Vagina (tissue), 2 donors: ENCODE data around the gene KPNB1. TPM values are rescaled to one million over a fixed set of nuclear protein-coding genes. Genes with fewer than 3 reads are reported as not detected.
"Not testable (repeated sequence)": the region's sequence is repeated elsewhere in the genome, so short reads cannot be mapped to it uniquely, and the experiment has no call there.

Experiments
- DNase-seq, 2 donors: peaks; one replicate each; pipeline ENCODE4 v3.0.0-alpha.2; 2017; ENCODE audit errors: extremely low spot score in 2 of 2
- H3K27ac ChIP-seq: fragments of 200-600 bp; sonication (generic); one replicate; pipeline ENCODE4 v1.5.1; 2019
- H3K27me3 ChIP-seq: fragments of 200-600 bp; sonication (generic); one replicate; pipeline ENCODE4 v1.5.1; 2019
- H3K36me3 ChIP-seq, 2 donors: fragments of 200-600 bp; sonication (generic); one replicate each; pipeline ENCODE4 v1.5.1; 2017 to 2019
- H3K4me1 ChIP-seq: fragments of 200-600 bp; sonication (generic); one replicate; pipeline ENCODE4 v1.5.1; 2019
- H3K4me3 ChIP-seq, 2 donors: fragments of 200-600 bp; sonication (generic); 1 replicate in 1 of 2; 2 replicates in 1 of 2; pipeline ENCODE4 v1.5.1; 2016 to 2019
- H3K9me3 ChIP-seq: fragments of 200-600 bp; sonication (generic); one replicate; pipeline ENCODE4 v1.5.1; 2019
- POLR2A ChIP-seq, 2 donors: fragments of 450-650 bp; IDR thresholded peaks; one replicate each; pipeline ENCODE4 v1.6.1; 2017; ENCODE audit warnings: antibody characterized with exemption in 2 of 2, mild to moderate bottlenecking in 2 of 2, moderate library complexity in 2 of 2
- POLR2AphosphoS5 ChIP-seq, 2 donors: sonication (generic); formaldehyde crosslinking; IDR thresholded peaks; one replicate each; pipeline ENCODE4 v1.9.0; 2017; ENCODE audit warnings: antibody characterized with exemption in 2 of 2, mild to moderate bottlenecking in 2 of 2, low read depth in 1 of 2; ENCODE audit not compliant: insufficient read depth in 1 of 2
- intact Hi-C: fragments of 100-400 bp; cut with DNase I; formaldehyde crosslinking; loops from one replicate; pipeline ENCODE4 v1.15.1; 2023
- total RNA-seq: library from RNA; depleted of rRNA; stranded (reverse); fragments of >200 nt; gene quantifications from one replicate; pipeline ENCODE4 v1.2.3, GENCODE V29; 2016
- TF ChIP-seq, protein P1 (sequence below), 3 experiments: fragments of 450-650 bp in 2 of 3; fragments of 200-600 bp in 1 of 3; sonication (generic) in 1 of 3; IDR thresholded peaks; one replicate each; pipeline ENCODE4 v1.5.1; 2017 to 2019; ENCODE audit warnings: antibody characterized with exemption in 3 of 3, mild to moderate bottlenecking in 2 of 3, moderate library complexity in 2 of 3

Gene KPNB1
- total RNA-seq, 1 donor from 2014 or later: 157 TPM

DNA sequence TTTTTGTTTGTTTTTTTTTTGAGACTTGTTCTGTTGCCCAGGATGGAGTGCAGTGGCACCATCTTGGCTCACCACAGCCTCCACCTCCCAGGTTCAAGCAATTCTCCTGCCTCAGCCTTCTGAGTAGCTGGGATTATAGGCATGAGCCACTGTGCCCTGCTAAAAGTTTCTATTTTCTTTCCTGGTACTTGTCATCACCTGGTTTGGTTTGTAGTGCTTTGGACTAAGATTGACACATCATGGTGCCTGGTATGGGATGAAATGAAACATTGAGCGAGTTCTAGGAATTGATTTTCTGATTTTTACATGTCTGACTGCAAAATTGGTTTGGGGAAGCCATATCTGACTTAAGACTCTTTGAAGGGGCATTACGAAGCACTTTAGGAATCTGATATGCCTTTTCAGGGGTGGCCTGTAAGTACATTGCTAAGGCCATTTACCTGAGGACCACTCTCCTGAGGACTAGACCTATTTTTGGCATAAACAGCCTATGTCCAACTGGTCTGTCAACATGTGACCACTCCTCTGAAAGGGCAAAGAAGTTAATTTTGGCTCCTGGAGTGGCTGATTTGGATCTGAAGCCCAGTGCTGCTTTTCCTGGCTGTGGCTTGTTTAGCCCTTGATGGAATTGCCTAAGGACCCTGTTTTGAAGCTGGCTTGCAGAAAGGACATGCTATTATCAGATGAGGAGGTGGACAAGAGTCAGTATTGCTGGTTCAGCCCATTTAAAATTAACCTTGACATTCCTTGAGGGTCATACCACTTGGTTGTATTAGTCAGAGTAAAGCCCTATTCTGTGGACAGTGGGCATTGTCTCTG, 25.9 kb downstream of the KPNB1 start:
- intact Hi-C loops: no loop called here
- Histone ChIP-seq H3K27ac (no peak overlapping the region), H3K9me3 (no peaks in the 10 kb centered on the region), H3K27me3 (no peaks in the 10 kb centered on the region), H3K36me3 (peaks cover 0 to 99% of the 10 kb centered on the region in 2 donors), H3K4me1 (no peaks in the 10 kb centered on the region), H3K4me3 (no peak overlapping the region)
- DNase-seq: no peak
- TF ChIP-seq POLR2A (IDR thresholded peaks at IDR 0.05): no peak
- TF ChIP-seq POLR2AphosphoS5 (IDR thresholded peaks at IDR 0.05; ENCODE audit: insufficient read depth in 1 of 2, low read depth in 1 of 2): no peak
- TF ChIP-seq, protein P1, sequence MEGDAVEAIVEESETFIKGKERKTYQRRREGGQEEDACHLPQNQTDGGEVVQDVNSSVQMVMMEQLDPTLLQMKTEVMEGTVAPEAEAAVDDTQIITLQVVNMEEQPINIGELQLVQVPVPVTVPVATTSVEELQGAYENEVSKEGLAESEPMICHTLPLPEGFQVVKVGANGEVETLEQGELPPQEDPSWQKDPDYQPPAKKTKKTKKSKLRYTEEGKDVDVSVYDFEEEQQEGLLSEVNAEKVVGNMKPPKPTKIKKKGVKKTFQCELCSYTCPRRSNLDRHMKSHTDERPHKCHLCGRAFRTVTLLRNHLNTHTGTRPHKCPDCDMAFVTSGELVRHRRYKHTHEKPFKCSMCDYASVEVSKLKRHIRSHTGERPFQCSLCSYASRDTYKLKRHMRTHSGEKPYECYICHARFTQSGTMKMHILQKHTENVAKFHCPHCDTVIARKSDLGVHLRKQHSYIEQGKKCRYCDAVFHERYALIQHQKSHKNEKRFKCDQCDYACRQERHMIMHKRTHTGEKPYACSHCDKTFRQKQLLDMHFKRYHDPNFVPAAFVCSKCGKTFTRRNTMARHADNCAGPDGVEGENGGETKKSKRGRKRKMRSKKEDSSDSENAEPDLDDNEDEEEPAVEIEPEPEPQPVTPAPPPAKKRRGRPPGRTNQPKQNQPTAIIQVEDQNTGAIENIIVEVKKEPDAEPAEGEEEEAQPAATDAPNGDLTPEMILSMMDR (IDR thresholded peaks at IDR 0.05): no peak

GRCh38 chr17:47676199-47676472, 26.4 kb downstream of the KPNB1 start:
- Histone ChIP-seq H3K27me3 (no peaks in the 10 kb centered on the region), H3K36me3 (peaks cover 0 to 96% of the 10 kb centered on the region in 2 donors), H3K27ac (no peak overlapping the region), H3K9me3 (no peaks in the 10 kb centered on the region), H3K4me3 (no peak overlapping the region), H3K4me1 (no peaks in the 10 kb centered on the region)
- TF ChIP-seq, protein P1 (IDR thresholded peaks at IDR 0.05): no peak
- TF ChIP-seq POLR2AphosphoS5 (IDR thresholded peaks at IDR 0.05; ENCODE audit: insufficient read depth in 1 of 2, low read depth in 1 of 2) (no peak), POLR2A (IDR thresholded peaks at IDR 0.05) (no peak)
- no peak for DNase-seq
- intact Hi-C loops: no loop called here

GRCh38 chr17:47676510-47677165, 26.9 kb downstream of the KPNB1 start:
- intact Hi-C loops: no loop called here
- Histone ChIP-seq H3K4me3 (no peak overlapping the region), H3K4me1 (no peaks in the 10 kb centered on the region), H3K36me3 (peaks cover 0 to 96% of the 10 kb centered on the region in 2 donors), H3K27me3 (no peaks in the 10 kb centered on the region), H3K27ac (no peak overlapping the region), H3K9me3 (no peaks in the 10 kb centered on the region)
- no peak for DNase-seq
- TF ChIP-seq, protein P1 (IDR thresholded peaks at IDR 0.05): no peak
- TF ChIP-seq POLR2A (IDR thresholded peaks at IDR 0.05) (no peak), POLR2AphosphoS5 (IDR thresholded peaks at IDR 0.05; ENCODE audit: insufficient read depth in 1 of 2, low read depth in 1 of 2) (no peak)

DNA sequence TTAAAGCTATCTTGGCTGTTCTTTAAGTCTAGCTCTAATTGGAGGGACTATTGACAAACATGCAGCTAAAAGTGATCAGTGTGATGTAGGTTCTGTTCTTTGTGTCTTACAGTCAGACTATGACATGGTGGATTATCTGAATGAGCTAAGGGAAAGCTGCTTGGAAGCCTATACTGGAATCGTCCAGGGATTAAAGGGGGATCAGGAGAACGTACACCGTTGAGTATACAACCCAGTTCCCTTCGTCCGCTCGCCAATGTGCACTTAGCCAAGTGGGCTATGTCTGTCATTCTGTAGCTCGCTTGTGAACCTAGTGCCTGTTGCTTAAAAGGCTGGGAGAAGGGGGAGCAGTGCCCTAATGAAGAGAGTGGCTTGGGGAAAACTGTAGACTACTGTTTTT, 28.5 kb downstream of the KPNB1 start:
- Histone ChIP-seq H3K27me3 (no peaks in the 10 kb centered on the region), H3K27ac (no peak overlapping the region), H3K36me3 (peaks cover 4 to 94% of the 10 kb centered on the region in 2 donors), H3K9me3 (no peaks in the 10 kb centered on the region), H3K4me3 (no peak overlapping the region), H3K4me1 (no peaks in the 10 kb centered on the region)
- DNase-seq: no peak
- TF ChIP-seq POLR2AphosphoS5 (IDR thresholded peaks at IDR 0.05; ENCODE audit: insufficient read depth in 1 of 2, low read depth in 1 of 2): no peak
- no peak for TF ChIP-seq POLR2A (IDR thresholded peaks at IDR 0.05)
- TF ChIP-seq, protein P1 (IDR thresholded peaks at IDR 0.05): no peak
- intact Hi-C loops: no loop called here

GRCh38 chr17:47682138-47682537, 32.4 kb downstream of the KPNB1 start:
- peaks cover 4 to 60% of the 10 kb centered on the region in 2 donors for H3K36me3 ChIP-seq
- DNase-seq: no peak
- H3K27ac ChIP-seq: no peak overlapping the region
- H3K27me3 ChIP-seq: no peaks in the 10 kb centered on the region
- intact Hi-C loops: no loop called here
- no peak overlapping the region for H3K4me3 ChIP-seq
- TF ChIP-seq, protein P1 (IDR thresholded peaks at IDR 0.05): no peak
- TF ChIP-seq POLR2AphosphoS5 (IDR thresholded peaks at IDR 0.05; ENCODE audit: insufficient read depth in 1 of 2, low read depth in 1 of 2) (no peak), POLR2A (IDR thresholded peaks at IDR 0.05) (no peak)
- peaks cover 5% of the 10 kb centered on the region for H3K4me1 ChIP-seq
- H3K9me3 ChIP-seq: no peaks in the 10 kb centered on the region

DNA sequence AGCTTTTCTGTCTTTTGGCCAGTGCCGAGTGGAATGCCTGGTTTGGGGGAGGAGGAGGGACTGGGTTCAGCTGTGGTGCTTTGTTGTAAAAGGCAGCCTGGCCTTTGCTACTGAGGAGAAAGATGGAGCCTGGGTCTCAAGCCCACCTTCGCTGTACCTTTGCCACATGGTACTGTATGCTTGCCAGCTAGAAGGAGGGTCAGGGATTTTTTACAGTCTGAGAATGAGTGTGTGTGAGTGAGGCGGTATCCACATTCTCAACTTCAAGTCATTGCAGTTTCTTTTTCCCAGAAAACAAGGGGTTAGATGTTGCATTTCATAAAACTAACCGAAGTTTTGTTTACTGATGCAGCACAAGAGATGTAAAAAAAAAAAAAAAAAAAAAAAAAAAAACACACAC, 33.0 kb downstream of the KPNB1 start:
- DNase-seq, intact Hi-C loops, H3K27me3 ChIP-seq, H3K4me1 ChIP-seq, H3K27ac ChIP-seq, H3K4me3 ChIP-seq, H3K9me3 ChIP-seq: not testable (repeated sequence)
- peaks cover 4 to 54% of the 10 kb centered on the region in 2 donors for H3K36me3 ChIP-seq
